NCI-H510A treated with DMSO at 0.1 percent for 48 hours (cell line): ENCODE data around the gene PRH2.

ENCODE experiments used
- DNase-seq: peaks from one replicate; lab custom pipeline; 2025; lab: John Stamatoyannopoulos, UW

The PRH2 gene

DNA sequence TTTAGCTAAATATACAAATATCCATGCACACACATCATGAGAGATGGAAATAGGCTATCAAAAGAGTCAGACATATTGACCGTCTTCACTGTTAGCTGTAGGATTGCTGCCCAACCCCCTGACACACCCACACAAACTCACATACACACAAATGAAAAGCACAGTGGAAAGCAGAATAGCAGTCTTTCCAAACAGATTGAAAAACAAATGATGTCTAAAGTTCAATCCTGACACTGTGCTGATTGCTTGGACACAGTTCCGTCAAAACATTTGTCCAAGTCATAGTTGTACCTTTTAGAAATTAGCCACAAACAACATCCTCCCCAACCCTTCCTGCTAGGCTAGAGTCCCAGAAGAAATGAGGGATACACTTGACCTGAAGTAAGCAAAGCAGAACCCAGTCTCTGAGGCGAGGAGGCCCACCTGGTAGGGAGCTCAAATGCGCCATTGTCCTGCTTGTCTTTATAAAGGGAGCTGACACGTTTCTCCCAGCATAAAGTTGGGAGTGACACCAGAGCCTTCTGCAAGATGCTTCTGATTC lies at the start of gene PRH2:
Gene PRH2 (plus strand): TSS at position 491 of the 541 bp plus-strand sequence. CDS start 38 bp downstream, at position 529.
- no peak for DNase-seq

DNA sequence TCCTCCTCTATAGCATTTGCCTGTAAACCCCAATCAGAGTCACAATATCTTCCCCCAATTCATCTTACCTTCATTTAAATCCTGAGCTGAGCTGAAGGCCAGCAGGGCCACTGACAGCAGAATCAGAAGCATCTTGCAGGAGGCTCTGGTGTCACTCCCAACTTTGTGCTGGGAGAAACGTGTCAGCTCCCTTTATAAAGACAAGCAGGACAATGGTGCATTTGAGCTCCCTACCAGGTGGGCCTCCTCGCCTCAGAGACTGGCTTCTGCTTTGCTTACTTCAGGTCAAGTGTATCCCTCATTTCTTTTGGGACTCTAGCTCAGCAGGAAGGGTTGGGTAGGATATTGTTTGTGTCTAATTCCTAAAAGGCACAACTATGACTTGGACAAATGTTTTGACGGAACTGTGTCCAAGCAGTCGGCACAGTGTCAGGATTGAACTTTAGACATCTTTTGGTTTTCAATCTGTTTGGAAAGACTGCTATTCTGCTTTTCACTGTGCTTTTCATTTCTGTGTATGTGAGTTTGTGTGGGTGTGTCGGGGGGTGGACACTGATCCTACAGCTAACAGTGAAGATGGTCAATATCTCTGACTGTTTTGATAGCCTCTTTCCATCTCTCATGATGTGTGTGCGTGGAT lies 44.8 kb upstream of the PRH2 start, which contains the start of gene PRH1:
Gene PRH1 (minus strand): TSS at position 170 of the 640 bp plus-strand sequence. CDS start 38 bp downstream, at position 132.
- DNase-seq: no peak

DNA sequence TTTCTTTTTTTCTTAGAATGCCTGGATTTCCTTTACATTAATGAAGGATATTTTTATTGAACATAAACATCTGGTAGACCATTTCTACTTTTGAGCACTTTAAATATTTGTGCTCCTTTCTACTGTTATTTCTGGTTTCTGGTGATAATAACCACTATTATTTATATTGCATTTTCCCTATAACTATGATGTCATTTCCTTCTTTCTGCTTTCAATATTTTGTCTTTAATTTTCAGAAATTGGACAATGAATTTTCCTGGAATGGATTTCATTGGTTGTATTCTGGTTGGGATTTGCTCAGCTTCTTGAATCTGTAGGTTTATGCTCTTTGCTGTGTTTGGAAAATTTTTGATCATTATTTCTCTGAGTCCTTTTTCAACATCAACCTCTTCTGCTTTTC lies 39.8 kb upstream of the PRH2 start:
- DNase-seq: no peak

DNA sequence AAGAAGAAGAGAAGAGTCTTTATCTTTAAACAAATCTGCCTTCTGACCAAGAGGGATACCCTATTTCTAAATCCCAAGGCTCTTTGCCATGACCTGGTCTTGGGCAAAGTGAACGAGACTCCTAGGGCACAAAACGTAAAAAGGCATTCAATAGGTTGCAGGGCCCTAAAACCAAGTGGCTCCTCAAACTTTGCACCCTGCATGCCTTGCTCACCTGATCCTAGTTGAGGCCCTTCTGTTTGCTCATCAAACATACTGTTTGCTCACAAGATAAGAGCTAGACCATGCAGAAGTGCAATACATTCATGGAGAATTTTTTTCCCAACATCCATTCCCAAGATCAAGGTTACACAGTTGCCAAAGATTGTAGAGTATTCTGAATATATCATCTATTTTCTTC lies 37.1 kb upstream of the PRH2 start:
- DNase-seq: peak; percentile 49

DNA sequence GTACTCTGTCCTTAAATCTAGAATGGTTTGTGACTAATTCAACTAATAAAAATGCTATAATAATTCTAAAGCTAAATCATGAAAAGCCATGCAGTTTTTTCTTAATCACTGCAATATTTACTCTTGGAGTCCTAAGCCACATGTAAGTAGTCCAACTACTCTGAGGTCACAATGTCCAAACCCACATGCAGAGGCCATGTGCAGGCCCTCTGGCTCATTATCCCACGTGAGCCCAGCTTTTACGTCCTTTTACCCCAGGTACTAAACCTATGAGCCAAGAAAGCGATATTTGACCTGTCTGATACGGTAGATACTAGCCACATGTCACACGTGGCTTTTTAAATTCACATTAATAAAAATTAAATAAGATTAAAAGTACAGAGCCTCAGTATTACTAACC lies 32.2 kb upstream of the PRH2 start:
- no peak for DNase-seq

DNA sequence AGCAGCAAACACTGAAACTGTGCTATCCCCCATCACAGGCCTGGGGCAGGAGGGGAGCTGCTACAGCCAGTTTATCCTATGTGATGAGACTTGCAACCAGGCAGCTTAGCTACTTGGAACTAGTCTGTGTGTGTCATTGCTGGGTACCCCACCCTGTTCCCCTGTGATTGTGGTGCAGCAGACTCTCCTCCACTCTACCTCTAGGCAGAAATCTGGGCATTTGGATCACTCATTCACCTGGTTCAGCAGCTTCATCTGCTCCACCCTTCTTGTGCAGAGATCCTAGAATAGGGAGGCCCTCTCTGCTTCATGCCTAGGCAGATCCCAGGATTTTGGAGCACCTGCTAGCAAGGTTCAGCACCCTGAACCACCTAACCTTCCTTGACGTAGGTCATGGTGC lies 28.5 kb upstream of the PRH2 start:
- DNase-seq: no peak

DNA sequence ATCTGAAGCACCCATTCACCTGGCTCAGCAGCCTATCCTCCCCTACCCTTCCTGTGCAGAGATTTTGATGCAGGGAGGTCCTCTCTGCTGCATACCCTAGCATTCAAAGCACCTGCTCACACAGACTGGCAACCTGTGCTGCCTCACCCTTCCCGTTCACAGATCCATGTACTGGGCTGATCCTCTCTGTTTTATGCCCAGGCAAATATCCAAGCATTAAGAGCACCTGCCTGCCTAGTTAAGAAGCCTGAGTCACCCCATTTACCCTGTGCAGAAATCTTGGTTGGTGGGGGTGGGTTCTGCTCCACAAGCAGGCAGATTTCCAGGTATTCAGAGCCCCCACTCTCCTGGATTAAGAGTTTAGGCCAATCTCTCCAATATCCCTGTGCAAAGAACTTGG lies 28.1 kb upstream of the PRH2 start:
- DNase-seq: no peak

DNA sequence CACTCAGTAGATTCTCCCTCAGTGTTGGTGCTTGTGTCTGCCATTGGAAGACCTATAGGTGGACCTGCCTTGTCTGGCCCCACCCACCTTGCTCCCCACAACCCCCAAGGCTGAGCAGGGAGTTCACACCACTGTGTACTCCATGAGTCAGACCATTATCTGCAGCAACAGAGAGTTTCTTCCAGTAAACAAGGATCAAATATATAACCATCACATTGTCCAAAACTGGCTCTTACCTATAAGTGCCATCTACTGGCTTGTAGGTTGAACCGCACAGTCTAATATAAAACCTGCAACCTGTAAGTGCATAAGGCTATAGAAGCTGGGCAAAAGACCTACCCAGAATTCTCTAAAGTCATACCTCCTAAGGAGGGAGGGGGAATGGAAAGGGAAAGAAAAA lies 27.6 kb upstream of the PRH2 start:
- DNase-seq: no peak

DNA sequence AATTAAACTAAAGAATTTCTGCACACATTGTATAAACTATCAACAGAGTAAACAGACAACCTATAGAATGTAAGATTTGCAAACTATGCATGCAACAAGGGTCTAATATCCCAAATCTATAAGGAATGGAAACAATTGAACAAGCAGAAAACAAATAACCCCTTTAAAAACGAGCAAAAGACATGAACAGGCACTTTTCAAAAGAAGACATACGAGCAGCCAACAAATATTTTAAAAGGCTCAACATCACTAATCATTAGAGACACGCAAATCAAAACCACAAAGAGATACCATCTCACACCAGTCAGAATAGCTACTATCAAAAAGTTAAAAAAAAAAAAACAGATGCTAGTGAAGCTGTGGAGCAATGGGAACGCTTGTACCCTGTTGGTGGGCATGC lies 24.4 kb upstream of the PRH2 start:
- no peak for DNase-seq

DNA sequence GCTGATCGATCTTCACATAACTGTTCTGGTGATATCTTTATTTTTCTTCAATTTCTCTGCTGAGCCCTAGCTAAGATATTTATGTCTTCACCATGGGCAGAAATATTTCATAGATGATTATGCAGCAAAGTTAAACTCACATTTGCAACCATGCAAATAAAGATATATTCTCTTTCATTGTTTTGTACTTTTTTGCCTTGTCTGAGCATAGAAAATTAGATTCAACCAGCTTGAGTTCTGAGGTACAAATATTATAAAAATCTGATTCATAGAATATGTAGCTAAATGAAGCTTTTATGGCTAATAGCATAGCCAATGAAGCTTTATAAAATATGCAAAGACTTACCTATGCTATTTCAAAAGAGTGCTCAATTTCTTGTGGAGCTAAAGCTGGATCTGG lies 19.6 kb upstream of the PRH2 start, which contains the start of gene TAS2R13:
Gene TAS2R13 (minus strand): TSS at position 101 of the 400 bp plus-strand sequence. CDS start 264 bp downstream, outside the sequence.
- DNase-seq: no peak

DNA sequence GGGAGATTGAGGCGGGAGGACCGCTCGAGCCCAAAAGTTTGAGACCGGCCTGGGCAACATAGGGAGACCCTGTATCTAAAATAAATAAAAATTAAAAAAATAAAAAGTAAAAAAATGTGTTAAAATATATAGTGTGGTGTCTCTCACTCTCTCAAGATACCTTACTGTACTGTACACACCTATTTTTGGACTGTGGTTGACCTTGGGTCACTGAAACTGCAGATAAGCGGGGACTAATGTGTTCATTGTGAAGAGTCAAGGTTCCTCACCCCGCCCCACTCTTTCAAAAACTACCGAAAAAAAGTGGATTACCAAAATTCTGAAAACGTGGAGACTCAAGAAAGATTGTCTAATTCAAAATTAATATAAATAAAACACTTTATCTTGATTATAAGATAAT lies 18.7 kb upstream of the PRH2 start:
- DNase-seq: no peak

DNA sequence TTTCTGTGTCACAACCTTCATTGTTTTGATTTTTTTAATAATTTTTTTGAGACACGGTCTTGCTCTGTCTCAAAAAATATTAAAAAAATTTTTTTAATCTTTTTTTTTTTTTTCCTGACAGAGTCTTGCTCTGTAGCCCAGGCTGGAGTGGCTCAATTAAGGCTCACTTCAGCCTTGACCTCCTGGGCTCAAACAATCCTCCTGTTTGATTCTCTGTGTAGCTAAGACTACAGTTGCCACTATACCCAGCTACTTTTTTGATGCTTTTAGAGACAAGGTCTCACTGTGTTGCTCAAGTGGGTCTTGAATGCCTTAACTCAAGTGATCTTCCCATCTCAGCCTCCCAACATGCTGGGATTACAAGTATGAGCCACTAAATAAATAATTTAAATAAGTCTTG lies 9.2 kb upstream of the PRH2 start:
- DNase-seq: no peak

DNA sequence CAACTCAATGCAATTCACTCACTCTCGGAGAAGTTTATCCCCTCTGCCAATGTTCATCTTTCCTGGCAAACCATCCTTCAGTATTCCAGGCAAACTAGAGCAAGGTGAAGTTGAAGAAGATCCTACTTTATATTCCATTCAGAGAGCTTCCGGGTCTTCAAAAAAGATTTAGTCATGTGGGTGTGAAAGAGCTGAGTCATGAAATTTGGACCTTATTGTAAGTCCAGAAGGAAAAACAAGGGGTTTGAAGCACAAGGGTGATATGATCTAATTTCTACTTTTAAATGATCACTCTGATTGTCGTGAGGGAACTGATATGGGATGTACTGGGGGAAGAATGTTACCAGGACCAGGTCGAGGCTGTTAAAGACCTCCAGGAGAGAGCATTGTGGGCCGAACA lies 2.8 kb upstream of the PRH2 start:
- DNase-seq: no peak

DNA sequence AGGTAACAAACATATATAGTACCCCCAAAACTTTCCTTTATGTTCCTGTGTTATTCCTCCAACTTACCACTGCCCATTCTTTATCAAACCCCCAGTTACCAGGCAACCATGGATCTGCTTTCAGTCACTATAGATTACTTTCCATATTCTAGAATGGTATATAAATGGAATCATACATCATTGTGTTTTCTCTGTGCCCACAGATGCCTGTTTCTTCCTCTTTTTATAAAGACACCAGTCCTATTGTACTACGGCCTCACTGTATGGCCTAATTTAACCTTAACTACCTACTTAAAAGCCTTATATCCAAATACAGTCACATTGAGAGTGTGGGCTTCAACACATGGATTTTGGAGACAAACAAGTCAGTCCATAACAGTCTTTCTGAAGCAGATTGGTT lies 7.5 kb downstream of the PRH2 start:
- no peak for DNase-seq

DNA sequence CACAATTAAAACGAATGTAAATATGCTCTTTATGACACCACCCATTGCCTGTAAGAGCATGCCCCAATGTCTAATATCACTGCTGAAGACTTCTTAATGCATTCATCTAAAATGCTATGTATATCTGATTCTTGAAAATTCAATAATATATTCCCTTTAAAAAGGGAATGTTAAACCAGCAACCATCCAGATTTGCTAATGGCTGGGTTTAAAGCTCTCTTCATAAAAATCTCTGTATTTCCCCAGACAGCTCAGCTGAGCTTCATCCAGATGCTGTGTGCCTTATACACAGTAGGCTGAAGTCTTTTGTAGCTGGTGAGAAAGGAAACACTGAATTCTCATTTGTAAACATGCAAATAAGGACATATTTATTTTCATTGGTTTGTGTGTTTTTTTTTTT lies 10.1 kb downstream of the PRH2 start, which contains the start of gene TAS2R14:
Gene TAS2R14 (minus strand): TSS at position 101 of the 400 bp plus-strand sequence. CDS start 56 bp downstream, at position 45.
- no peak for DNase-seq

DNA sequence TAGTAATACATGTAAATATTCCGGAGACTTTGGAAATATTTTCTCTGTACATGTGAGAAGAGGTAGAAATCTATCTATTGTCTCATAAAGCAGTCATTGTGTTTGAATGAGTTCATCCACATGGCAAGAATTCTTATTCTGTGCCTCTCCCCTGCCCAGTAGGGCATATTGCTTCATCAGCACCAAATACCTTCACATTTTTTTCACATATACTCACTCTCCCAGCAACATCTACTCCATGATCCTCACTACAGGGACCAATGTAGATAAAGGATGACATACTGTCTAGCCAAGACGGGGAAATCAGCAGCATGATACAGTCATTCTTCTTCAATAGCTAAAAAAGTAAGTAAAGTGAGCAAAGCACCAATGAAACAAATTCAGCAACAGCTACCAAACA lies 11.4 kb downstream of the PRH2 start:
- DNase-seq: no peak

DNA sequence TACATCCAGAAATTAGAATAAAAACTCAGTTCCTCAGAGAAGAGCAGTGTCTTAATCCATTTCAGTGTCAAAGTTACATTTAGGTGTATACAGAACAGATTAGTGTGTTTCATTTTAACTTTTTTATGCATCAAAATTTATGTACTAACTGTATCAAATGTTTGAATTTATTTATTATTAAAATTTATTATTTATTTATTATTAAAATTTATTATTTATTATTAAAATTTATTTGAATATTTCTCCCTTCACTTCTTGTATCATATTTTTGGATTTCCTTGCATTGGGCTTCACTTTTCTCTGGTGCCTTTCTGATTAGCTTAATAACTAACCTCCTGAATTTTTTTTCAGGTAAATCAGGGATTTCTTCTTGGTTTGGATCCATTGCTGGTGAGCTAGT lies 12.3 kb downstream of the PRH2 start:
- DNase-seq: no peak

DNA sequence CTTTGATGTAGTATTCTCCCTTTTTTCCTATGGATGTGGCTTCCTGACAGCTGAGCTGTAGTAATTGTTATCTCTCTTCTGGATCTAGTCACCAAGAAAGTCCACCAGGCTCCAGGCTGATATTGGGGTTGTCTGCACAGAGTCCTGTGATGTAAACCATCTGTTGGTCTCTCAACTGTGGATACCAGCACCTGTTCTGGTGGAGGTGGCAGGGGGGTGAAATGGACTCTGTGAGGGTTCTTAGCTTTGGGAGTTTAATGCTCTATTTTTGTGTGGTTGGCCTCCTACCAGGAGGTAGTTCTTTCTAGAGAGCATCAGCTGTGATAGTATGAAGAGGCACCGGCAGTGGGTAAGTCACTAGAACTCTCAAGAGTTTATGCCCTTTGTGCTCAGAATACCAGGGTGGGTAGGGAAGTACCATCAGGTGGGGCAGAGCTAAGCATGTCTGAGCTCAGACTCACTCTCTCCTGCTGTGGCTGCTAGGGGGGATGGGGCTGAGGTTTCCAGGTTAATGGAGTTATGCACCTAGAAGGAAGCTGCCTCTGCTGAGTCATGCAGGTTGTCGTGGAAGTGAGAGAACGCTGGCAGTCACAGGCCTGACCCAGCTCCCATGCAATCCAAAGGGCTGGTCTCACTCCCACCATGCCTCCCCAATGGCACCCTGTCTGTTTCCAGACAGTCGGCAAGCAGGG lies 13.0 kb downstream of the PRH2 start:
- DNase-seq: no peak

DNA sequence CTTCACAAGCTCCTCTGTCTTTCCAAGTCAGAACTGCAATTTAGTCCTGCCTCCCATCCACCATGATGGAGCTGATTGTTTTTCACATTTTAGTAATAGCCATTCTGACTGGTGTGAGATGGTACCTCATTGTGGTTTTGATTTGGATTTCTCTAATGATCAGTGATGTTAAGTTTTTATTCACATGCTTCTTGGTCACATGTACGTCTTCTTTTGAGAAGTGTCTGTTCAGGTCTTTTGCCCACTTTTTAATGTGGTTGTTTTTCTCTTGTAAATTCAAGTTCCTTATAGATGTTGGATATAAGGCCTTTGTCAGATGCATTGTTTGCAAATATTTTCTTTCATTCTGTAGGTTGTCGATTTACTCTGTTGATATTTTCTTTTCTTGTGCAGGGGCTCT lies 14.1 kb downstream of the PRH2 start:
- DNase-seq: no peak

DNA sequence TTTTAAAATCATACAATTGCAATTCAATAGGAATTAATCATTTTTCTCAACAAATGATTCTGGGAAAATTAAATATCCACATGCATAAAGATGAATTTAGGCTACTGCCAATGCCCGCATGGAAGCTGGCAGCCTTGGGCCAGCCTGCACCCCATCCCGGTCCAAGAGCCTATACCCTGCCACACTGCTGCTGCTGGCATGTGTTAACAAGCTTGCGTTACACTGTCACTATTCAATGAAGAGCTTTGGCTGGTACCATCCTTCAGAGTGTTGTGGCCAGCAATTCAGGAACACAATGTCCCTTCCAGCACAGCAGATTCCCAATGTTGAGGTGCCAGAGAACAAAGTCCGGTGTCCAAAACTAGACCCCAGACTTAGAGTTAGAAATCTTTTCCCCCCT lies 23.6 kb downstream of the PRH2 start:
- DNase-seq: no peak

DNA sequence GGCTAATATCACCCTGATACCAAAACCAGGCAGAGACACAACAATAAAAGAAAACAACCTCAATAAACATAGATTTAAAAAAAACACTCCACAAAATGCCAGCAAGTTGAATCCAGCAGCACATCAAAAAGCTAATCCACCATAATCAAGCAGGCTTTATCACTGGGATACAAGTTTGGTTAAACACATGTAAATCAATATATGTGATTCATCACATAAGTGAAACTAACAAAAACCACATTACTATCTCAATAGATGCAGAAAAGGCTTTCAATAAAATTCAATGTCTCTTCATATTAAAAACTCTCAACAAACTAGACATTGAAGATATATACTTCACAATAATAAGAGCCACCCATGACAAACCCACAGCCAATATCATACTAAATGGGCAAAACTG lies 27.0 kb downstream of the PRH2 start:
- DNase-seq: no peak

DNA sequence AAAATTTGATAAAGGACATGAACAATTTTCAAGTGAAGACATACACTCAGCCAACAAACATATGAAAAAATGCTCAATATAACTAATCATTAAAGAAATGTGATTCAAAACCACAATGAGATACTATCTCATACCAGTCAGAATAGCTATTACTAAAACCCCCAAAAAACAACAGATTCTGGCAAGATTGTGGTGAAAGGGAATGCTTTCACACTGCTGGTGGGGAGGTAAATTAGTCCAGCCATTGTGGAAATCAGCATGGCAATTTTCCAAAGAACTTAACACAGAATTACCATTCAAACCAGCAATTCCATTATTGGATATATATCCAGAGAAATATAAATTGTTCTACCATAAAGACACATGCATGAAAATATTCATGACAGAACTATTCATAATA lies 28.7 kb downstream of the PRH2 start:
- no peak for DNase-seq

DNA sequence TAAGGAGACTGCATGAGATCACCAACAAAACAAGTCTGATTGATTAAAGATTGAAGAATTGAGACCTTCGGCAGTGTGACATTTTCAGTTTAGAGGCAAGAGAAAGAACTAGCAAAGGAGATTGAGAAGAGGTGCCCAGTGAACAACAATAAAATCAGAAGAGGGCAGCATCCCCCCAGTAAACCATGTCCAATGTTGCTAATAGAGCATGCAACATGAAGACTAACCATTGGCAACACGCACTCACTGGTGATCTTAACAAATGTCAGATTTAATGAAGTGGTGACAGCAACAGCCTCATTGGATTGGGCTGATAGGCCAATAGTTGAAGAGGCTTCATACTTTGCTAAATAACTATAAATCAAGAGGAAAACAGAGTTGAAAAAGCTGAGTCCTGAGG lies 30.8 kb downstream of the PRH2 start:
- no peak for DNase-seq
